ENCODE results near the gene DCTN2. TPM values are rescaled to one million over a fixed set of nuclear protein-coding genes. Genes with fewer than 3 reads are reported as not detected.

The DCTN2 gene
- polyA plus RNA-seq, 1 of the 3 experiments (the other 2 are of a cell fraction): 122 TPM

GRCh38 chr12:57550641-57551549 lies 3.9 kb upstream of the DCTN2 start:
- ChIA-PET POLR2A (no interaction called here), CTCF (interaction anchor here (0.7 to 5.1 kb wide), 2 partner anchors 32 to 34 kb away, joined by 3 to 24 read pairs; no protein-coding TSS in a partner anchor)
- H3K4me1 ChIP-seq (ENCODE audit: control insufficient read depth in 1 of 2, insufficient read depth in 2 of 2, low read depth in 1 of 2, low read length in 1 of 2): peaks cover 8 to 38% of the 10 kb centered on the region in 2 experiments
- peaks cover 2 to 9% of the 10 kb centered on the region in 2 experiments for H3K36me3 ChIP-seq (replicated peaks in 1 of 2; ENCODE audit: control insufficient read depth in 1 of 2, insufficient read depth in 2 of 2, low read length in 1 of 2)
- H3K4me2 ChIP-seq: peak overlapping the region; percentile 94
- no peaks in the 10 kb centered on the region for H3K9me3 ChIP-seq
- peaks cover 6% of the 10 kb centered on the region for H3F3A ChIP-seq (replicated peaks; ENCODE audit: insufficient read depth)
- no peaks in the 10 kb centered on the region for H3K27me3 ChIP-seq (ENCODE audit: insufficient read depth)
- no peaks in the 10 kb centered on the region for H3K9me2 ChIP-seq
- peak overlapping the region; percentile 90 to 94 for H3K4me3 ChIP-seq (ENCODE audit: low read depth in 2 of 2, low read length in 1 of 2)
- peak overlapping the region; percentile 59 for H3K9ac ChIP-seq
- TF ChIP-seq FOXJ3 (CRISPR knock-in tag; IDR thresholded peaks at IDR 0.05) (no peak), PBX3 (IDR thresholded peaks at IDR 0.05) (no peak), RXRA (IDR thresholded peaks at IDR 0.05; ENCODE audit: borderline replicate concordance, low read depth) (no peak), GATA2 (CRISPR knock-in tag; IDR thresholded peaks at IDR 0.05) (no peak), REST (IDR thresholded peaks at IDR 0.05; ENCODE audit: low read depth, low read length) (no peak), SIN3A (IDR thresholded peaks at IDR 0.05; ENCODE audit: borderline replicate concordance, low read depth, low read length) (no peak), MAX (IDR thresholded peaks at IDR 0.05; ENCODE audit: low read depth) (no peak), RAD21 (IDR thresholded peaks at IDR 0.05; ENCODE audit: low read length) (no peak), YY1 (IDR thresholded peaks at IDR 0.05; ENCODE audit: low read depth) (no peak), EZH2phosphoT487 (IDR thresholded peaks at IDR 0.05; ENCODE audit: borderline replicate concordance, low read depth) (no peak), MXI1 (IDR thresholded peaks at IDR 0.05; ENCODE audit: low read depth, low read length) (no peak), ELF1 (IDR thresholded peaks at IDR 0.05) (no peak), USF1 (IDR thresholded peaks at IDR 0.05; ENCODE audit: borderline replicate concordance, low read depth) (no peak)
- DNase-seq: no peak
- H3K79me2 ChIP-seq (ENCODE audit: insufficient read depth): peaks cover 52% of the 10 kb centered on the region
- 46% methylated on average over 7 of the region's 7 CpGs for WGBS (ENCODE audit: low lambda C conversion rate)
- peak overlapping the region; percentile 95; the same call in 1 of the 2 replicates for H2AFZ ChIP-seq (ENCODE audit: low read depth)
- peak overlapping the region in 1 of 2 experiments; percentile 86; a peak in 1 of 4 replicates for H3K27ac ChIP-seq (ENCODE audit: low read depth in 2 of 2, low read length in 1 of 2)
- no peaks in the 10 kb centered on the region for H4K20me1 ChIP-seq (ENCODE audit: insufficient read depth)
